H7 (cell line): Measurements from ENCODE around the gene ACSM6. TPM values are rescaled to one million over a fixed set of nuclear protein-coding genes. Genes with fewer than 3 reads are reported as not detected.
"Not testable (repeated sequence)": the region's sequence is repeated elsewhere in the genome, so short reads cannot be mapped to it uniquely, and the experiment has no call there.

Experiments used
- DNase-seq: peaks from one replicate; pipeline ENCODE4 v3.0.0; 2012
- H3K27me3 ChIP-seq: 2 replicates; pipeline ENCODE4 v1.6.0; 2011; ENCODE audit warnings: mild to moderate bottlenecking, low read length; ENCODE audit not compliant: control insufficient read depth, insufficient read depth
- H3K36me3 ChIP-seq: replicated peaks from 2 replicates; pipeline ENCODE4 v1.5.1; 2011; ENCODE audit warnings: low read length; ENCODE audit not compliant: control insufficient read depth, insufficient read depth
- H3K4me3 ChIP-seq: 2 replicates; pipeline ENCODE4 v1.5.1; 2011; ENCODE audit warnings: low read depth, mild to moderate bottlenecking, control low read depth, low read length, moderate library complexity; ENCODE audit not compliant: insufficient read depth
- total RNA-seq: library from RNA; depleted of rRNA; stranded (reverse); fragments of >200 nt; shearing (Covaris generic); gene quantifications from 2 replicates; pipeline ENCODE4 v1.2.3, GENCODE V29; 2014

Gene ACSM6
- total RNA-seq, 1 experiment from 2014 or later, result not detected

DNA sequence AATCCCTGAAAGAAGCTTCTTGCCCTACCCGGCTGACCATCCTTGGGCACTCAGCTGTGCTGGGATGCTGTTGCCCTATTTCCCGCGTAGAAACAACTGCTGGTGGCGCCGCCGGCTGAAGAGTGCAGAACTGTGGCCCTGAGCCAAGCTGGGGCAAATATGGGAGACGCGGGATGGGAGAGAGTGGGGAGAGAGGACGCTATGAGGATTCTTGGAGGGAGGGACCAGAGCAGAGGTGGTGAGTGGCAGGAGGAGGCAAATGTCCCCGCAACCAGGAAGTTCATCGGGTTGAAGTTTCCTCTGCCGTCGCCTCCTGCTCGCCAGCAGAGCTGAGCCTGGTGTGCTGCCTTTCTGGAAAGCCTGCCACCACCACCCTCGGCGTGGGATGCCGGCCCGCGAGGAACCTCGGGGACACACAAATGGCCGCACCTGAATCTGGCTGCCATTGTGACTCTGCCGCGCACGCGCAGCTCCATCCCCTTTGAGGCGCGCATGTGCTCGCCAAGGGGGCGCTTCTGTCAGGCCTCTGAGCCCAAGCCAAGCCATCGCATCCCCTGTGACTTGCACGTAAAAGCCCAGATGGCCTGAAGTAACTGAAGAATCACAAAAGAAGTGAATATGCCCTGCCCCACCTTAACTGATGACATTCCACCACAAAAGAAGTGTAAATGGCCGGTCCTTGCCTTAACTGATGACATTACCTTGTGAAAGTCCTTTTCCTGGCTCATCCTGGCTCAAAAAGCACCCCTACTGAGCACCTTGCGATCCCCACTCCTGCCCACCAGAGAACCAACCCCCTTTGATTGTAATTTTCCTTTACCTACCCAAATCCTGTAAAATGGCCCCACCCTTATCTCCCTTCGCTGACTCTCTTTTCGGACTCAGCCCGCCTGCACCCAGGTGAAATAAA, 36.9 kb downstream of the ACSM6 start:
- peak overlapping the region; percentile 43 for H3K4me3 ChIP-seq
- peak; percentile 69 for DNase-seq
- not testable (repeated sequence) for H3K36me3 ChIP-seq, H3K27me3 ChIP-seq

DNA sequence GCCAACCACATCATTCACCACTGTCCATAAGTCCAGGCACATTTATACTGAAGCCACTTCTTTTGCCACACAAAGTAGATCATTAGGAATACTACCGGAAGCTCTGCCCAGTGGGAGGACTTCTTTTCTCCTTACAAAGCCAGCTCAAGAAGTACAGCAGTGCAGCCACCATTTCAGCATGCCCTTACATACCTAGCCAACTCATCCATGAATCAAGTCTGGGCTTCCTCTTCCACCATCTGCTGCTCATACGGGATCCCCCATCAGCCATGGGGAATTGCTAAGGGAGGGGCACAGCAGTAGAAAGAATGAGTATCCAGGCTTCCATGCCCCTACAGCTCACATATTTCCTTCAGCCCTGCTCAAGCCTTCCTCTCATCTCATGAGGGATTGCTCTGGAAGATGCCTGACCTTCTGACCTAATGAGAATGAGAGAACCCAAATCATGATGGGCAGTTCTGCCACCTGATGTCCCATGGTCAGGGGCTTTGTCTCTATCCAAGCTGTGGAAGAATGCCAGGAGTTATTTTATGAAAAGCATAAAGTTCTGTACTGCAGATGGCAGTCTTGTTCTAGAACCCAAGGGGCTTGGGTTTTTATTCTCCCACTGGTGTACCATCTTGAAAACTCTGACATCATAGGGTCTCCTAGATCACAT, 39.5 kb downstream of the ACSM6 start:
- H3K27me3 ChIP-seq, result no peaks in the 10 kb centered on the region
- no peak overlapping the region for H3K4me3 ChIP-seq
- no peak for DNase-seq
- H3K36me3 ChIP-seq, result peaks cover 10% of the 10 kb centered on the region

DNA sequence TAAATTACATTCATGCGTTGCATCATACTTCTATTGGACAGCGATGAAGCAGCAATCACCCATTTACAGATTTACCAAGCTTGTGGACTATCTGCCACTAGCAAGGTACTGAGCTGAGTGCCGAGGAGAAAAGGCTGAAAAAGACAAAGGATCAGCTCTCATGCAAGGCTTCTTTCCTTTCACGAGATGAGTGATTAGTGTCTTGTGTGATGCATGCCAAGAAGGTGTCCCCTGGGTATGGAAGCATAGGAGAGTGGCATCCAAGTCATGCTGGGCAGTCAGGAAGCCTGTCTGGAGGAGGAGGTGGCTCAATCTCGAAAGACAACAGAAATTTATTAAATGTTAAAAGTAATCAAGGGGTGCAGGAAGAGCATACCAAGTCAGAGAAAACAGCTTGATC, 40.9 kb downstream of the ACSM6 start:
- H3K27me3 ChIP-seq, result no peaks in the 10 kb centered on the region
- no peak overlapping the region for H3K4me3 ChIP-seq
- DNase-seq, result no peak
- H3K36me3 ChIP-seq, result peaks cover 11% of the 10 kb centered on the region

DNA sequence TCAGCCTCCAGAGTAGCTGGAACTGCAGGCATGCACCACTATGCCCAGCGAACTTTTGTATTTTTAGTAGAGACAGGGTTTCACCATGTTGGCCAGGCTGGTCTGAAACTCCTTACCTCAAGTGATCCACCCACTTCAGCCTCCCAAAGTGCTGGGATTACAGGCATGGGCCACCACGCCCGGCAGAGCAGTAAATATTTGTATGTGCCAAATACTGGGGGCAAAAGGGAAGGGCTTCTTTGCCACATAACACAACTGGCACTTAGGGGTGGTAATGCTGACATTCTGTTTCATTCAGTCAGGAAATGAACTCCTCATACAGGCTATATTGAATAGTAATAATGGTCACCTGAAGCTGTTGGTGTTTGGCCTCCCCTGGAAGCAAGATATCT, 41.6 kb downstream of the ACSM6 start:
- Histone ChIP-seq H3K36me3 (peaks cover 11% of the 10 kb centered on the region), H3K27me3 (no peaks in the 10 kb centered on the region), H3K4me3 (no peak overlapping the region)
- DNase-seq, result no peak

DNA sequence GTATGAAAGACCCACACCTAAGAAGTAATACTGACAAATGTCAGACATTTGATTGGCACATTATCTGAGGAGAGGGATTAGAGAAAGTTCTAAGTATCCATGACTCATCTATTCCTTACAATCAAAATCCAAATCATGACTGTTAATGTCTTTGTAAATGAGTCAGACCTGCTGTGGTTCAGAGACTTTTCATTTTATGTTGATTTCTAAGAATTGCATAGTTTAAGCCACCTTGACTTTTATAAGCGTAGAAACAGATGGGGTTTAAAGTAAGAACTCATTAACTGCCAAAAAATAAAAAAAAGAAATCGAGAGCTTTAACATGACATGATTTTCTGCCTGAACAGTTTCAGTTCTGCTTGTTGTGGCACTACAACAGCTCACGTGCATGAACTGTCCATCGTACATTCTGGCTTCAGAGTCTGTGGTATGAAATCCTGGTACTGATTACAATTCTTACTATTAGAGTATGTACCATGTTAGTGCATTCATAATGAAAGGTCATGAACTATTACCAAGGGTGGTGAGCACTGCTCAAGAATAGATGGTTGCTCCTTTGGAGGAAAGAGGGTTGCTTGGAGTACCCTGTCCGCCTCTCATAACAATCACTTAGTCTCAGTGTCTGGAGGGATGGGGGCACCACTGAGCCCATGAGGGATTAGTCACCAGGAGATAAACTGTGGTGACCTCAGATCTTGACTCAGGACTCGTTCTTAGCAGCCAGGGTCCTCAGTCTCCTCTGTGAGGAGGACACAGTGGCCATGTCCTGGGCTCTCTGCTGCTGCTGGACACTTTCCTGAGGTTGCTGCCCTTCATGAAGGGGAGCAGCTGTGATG, 42.2 kb downstream of the ACSM6 start:
- Histone ChIP-seq H3K27me3 (no peaks in the 10 kb centered on the region), H3K36me3 (peaks cover 11% of the 10 kb centered on the region), H3K4me3 (no peak overlapping the region)
- DNase-seq, result no peak

DNA sequence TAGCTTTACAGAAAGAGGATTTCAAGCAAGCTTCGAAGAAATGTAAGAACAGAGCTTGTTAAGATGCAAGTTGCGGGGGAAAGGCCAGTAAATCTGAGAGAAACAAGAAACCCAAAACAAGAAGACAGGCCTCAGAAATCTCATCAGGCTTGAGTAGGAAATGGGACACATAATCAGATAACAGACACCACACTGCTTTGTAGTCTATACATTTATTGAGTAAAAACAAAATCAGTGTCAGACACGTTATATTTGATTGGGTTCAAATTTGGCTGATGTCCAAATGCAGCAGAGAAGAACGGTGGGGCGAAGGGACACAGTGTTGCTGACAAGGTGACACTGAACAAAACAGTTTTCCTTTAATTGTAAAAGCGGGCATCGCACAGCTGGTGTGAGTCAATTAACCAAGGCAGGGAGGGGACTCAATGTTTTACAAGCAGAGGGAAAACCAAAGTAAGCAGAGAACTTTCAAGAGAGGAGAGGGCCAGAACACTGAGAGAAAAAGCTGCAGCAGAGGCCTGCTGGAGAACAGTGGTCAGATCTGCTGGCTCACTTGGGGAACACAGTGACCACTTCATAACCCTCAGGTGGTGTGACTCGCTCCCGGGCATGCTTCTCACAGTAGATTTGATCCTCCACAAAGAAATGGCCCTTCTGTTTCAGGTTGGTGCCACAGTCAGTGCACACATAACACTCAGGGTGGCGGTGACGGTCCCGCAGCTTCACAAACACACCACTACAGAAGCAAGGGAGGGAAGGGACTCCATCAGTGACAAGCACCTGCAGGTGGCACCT, 43.5 kb downstream of the ACSM6 start:
- Histone ChIP-seq H3K4me3 (no peak overlapping the region), H3K36me3 (peaks cover 14% of the 10 kb centered on the region), H3K27me3 (no peaks in the 10 kb centered on the region)
- no peak for DNase-seq

DNA sequence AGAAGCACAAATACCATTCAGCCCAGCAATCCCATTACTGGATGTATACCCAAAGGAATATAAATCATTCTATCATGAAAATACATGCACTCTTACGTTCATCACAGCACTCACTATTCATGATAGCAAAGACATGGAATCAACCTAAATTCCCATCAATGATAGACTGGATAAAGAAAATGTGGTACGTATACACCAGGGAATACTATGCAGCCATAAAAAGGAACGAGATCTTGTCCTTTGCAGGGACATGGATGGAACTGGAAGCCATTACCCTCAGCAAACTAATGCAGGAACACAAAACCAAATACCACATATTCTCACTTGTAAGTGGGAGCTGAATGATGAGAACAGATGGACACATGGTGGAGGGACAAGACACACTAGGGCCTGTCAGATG, 46.1 kb downstream of the ACSM6 start:
- H3K27me3 ChIP-seq, DNase-seq, H3K4me3 ChIP-seq: not testable (repeated sequence)
- peaks cover 15% of the 10 kb centered on the region for H3K36me3 ChIP-seq

DNA sequence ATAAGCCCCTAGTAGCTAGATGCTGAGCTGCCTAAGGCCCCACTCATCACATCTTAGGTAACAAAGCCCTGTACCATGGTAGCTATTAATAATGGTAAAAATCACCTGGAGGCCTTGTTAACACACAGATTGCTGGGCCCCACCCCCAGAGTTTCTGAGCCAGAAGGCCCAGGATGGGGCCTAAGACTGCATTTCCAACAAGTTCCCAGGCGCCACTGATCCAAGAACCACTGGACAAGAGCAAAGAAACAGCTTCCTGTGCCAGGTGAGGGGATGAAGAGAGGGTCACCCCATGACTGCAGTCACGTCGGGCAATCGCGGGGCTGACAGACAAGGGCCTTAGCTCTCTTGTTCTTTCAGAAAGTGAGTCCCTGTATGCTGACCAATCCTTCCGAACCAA, 46.8 kb downstream of the ACSM6 start:
- Histone ChIP-seq H3K27me3 (no peaks in the 10 kb centered on the region), H3K4me3 (no peak overlapping the region), H3K36me3 (peaks cover 22% of the 10 kb centered on the region)
- no peak for DNase-seq

DNA sequence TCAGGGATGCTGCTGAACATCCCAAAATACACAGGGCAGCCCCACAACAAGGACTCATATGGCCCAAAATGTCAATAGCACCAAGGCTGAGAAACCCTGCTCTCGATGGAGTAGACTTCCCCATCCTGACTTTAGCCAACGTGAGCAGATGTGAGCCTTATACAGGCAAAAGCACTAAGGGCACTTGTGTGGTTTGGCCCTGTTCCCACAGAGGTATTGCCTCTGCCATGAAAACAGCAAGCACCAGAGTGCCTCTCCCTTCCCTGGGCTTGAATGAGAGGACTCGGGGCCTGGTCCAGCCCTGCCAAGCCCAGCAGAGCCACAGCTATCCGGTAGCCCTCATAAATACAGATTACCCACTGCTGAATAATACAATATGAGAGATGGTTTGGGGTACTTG, 47.5 kb downstream of the ACSM6 start:
- peaks cover 24% of the 10 kb centered on the region for H3K36me3 ChIP-seq

DNA sequence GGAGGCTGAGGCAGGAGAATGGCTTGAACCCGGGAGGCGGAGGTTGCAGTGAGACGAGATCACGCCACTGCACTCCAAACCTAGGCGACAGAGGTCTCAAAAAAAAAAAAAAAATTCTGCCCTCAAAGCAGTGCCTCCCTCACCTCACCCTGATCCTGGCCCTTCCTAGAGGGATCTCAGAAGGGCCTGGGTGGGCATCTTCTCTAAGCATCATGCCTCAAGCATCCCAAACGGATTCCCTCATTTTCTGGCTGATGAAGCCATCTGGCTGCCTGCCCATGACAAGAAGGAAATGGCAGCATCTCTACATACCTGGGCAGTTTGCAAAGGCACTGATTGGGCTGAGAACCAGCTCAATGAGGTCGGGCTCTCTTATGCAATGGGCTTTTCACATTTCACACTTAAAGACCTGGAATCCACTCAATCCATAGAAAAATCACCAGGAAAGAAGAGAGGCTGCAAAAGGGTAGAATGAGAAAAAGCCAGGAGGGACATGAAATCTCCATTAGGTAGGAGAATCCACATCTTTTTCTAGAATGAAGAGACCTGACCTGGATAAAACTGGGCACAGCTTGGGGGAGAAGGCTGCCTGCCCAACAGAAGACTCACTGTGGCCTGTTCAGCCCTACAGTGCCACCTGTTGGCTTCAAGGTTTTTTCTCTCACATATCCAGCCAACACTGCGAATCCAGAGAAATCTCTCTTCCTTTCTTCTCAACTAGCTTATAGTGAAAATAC, 48.7 kb downstream of the ACSM6 start:
- DNase-seq, result peak; percentile 67
- H3K36me3 ChIP-seq, result peaks cover 27% of the 10 kb centered on the region
- H3K4me3 ChIP-seq, result no peak overlapping the region
- H3K27me3 ChIP-seq, result no peaks in the 10 kb centered on the region

More for the DNA sequence above, 47.5 kb downstream of the ACSM6 start:
- no peaks in the 10 kb centered on the region for H3K27me3 ChIP-seq
- no peak for DNase-seq
- no peak overlapping the region for H3K4me3 ChIP-seq

DNA sequence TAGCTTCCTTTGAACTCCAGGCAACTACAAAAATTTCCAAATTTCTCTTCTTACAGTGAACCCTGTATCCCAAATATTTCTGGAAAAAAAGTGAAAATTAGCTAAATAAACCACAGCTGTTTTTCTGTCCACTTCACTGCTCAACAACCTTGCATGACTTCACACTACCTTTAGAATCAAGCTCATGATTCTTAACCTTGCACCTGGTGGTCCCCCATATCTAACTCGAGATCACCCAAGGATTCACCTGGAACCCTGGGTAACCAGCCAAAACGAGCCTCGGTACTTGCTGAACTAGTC, 49.2 kb downstream of the ACSM6 start:
- H3K36me3 ChIP-seq, result peaks cover 22% of the 10 kb centered on the region
- DNase-seq, result no peak
- H3K4me3 ChIP-seq, result no peak overlapping the region
- no peaks in the 10 kb centered on the region for H3K27me3 ChIP-seq

DNA sequence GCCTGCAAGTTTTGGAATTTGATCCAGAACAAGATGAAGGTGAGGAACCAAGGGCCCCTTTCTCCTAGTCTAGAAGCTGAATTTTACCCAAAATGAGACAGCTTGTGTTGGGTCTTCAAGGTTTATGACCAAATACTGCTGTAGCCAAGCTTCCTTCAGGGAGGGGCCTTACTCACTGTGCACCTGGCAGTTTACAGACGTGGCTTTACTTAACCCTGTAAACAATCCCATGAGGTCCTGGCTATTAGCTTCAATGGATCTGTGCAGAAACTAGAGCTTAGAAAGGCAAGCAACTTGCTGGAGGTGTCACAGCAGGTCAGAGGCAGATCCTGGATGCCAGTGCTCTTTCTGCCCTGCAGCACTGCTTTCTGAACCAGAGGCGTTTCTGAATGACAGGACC, 50.1 kb downstream of the ACSM6 start:
- Histone ChIP-seq H3K36me3 (peaks cover 21% of the 10 kb centered on the region), H3K27me3 (no peaks in the 10 kb centered on the region), H3K4me3 (no peak overlapping the region)
- DNase-seq, result no peak

DNA sequence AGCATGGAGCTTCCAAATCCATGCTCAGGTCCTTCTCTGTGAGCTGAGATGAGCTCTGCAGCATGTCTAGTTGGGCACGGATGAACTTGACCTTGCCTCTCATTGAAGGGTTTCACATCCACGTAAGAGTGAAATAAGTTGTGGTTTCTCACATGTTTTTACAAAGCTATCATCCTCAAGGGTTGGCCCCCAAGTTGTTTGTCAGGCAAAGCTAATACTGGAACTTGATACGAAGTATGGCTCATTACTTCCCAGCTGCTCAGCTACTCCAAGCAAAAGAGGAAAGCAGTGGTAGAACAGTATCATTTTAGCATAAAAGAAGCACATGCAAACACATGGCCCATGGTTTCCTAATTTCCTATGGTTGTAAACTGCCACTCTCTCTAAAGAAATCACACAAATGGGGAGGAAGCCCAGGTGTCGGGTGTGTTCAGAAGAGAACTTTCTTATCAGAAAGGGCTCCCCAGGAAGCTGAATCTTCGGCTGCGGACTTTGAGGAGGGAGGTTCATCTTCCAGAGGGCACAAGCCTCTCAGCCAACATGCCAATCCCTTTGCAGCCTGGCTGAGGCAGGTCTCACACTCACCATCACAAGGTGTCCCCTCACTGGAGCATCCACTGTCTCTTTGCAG, 51.5 kb downstream of the ACSM6 start:
- DNase-seq, result no peak
- no peaks in the 10 kb centered on the region for H3K27me3 ChIP-seq
- peaks cover 21% of the 10 kb centered on the region for H3K36me3 ChIP-seq
- H3K4me3 ChIP-seq, result no peak overlapping the region
